ENCODE data around the gene ATP6V0B. TPM values are rescaled to one million over a fixed set of nuclear protein-coding genes. Genes with fewer than 3 reads are reported as not detected.

ATP6V0B gene
- total and polyA plus RNA-seq, 2 donors (not counting 3 experiments of a cell fraction or from before 2014, with no cell fraction given), result 110 to 325 TPM

GRCh38 chr1:43944860-43945259, 29.9 kb upstream of the ATP6V0B start:
- H3K4me1 ChIP-seq (ENCODE audit: control insufficient read depth, extremely low read depth, insufficient read depth, low read length), result peaks cover 20% of the 10 kb centered on the region
- POLR2A ChIA-PET, result no interaction called here
- H2AFZ ChIP-seq (ENCODE audit: low read depth, low read length), result no peak overlapping the region
- CTCF ChIA-PET, result interaction anchor here (1.4 to 7.2 kb wide), 3 partner anchors 11 to 181 kb away, joined by 3 to 93 read pairs (median 22); partner anchors contain the start of gene ARTN
- H4K20me1 ChIP-seq (replicated peaks; ENCODE audit: control insufficient read depth, extremely low read depth, insufficient read depth, low read length), result no peaks in the 10 kb centered on the region
- H3K9me3 ChIP-seq (replicated peaks; ENCODE audit: control insufficient read depth, insufficient read depth, low read length), result no peaks in the 10 kb centered on the region
- no peaks in the 10 kb centered on the region for H3K9me1 ChIP-seq (replicated peaks; ENCODE audit: control insufficient read depth, extremely low read depth, insufficient read depth, low read length)
- H3K36me3 ChIP-seq (ENCODE audit: control insufficient read depth in 2 of 2, extremely low read depth in 1 of 2, insufficient read depth in 2 of 2, low read length in 2 of 2), result peaks cover 0 to 3% of the 10 kb centered on the region in 2 experiments
- no peak overlapping the region for H3K4me3 ChIP-seq (replicated peaks in 1 of 3; ENCODE audit: insufficient read depth in 1 of 3, low read depth in 1 of 3, low read length in 3 of 3)
- TF ChIP-seq JUN (IDR thresholded peaks at IDR 0.05; ENCODE audit: borderline replicate concordance, insufficient read depth, insufficient read length, low read depth), result no peak
- no peak for TF ChIP-seq MYC (IDR thresholded peaks at IDR 0.05; ENCODE audit: low read depth, low read length)
- no peak for TF ChIP-seq FOS (IDR thresholded peaks at IDR 0.05; ENCODE audit: borderline replicate concordance, insufficient read depth, low read length)
- no peak for TF ChIP-seq EZH2 (IDR thresholded peaks at IDR 0.05; ENCODE audit: borderline replicate concordance, low read depth, low read length, severe bottlenecking)
- no peak for TF ChIP-seq GATA2 (IDR thresholded peaks at IDR 0.05; ENCODE audit: insufficient read depth, insufficient read length, low read depth, low read length)
- TF ChIP-seq POLR2A (IDR thresholded peaks at IDR 0.05; ENCODE audit: low read depth, low read length), result no peak
- no peak for TF ChIP-seq POLR2AphosphoS5 (IDR thresholded peaks at IDR 0.05; ENCODE audit: insufficient read depth, low read depth, low read length)
- no peak for TF ChIP-seq MAX (IDR thresholded peaks at IDR 0.05; ENCODE audit: insufficient read depth, insufficient read length)
- TF ChIP-seq CTCF (IDR thresholded peaks at IDR 0.05; ENCODE audit: extremely low read depth in 1 of 2, insufficient read depth in 1 of 2, low read depth in 1 of 2, low read length in 2 of 2), result no peak
- dilution Hi-C loops (cut with MboI; ENCODE audit: extremely low pct_ligation_motif_present, low sequenced_read_pairs), result loop anchor here (25.0 kb wide), 1 partner anchor 183 kb away; no protein-coding TSS in a partner anchor
- no peak overlapping the region for H3K9ac ChIP-seq (replicated peaks; ENCODE audit: extremely low read depth, insufficient read depth, low read length)
- no peak overlapping the region for H3K27ac ChIP-seq (ENCODE audit: insufficient read depth, low read depth, low read length)
- H3K27me3 ChIP-seq (ENCODE audit: control insufficient read depth in 2 of 2, insufficient read depth in 2 of 2, low read length in 2 of 2), result no peaks in the 10 kb centered on the region
- peaks cover 5% of the 10 kb centered on the region for H3K79me2 ChIP-seq (ENCODE audit: control insufficient read depth, insufficient read depth, low read length)
- DNase-seq (ENCODE audit: low read depth, low spot score), result no peak
- intact Hi-C loops (cut with micrococcal nuclease), result loop anchor here (5.0 kb wide), 1 partner anchor 102 kb away; no protein-coding TSS in a partner anchor
- no peak for FAIRE-seq
- BruUV-seq (replicated peaks), result no TSS peak
- no peak overlapping the region for H3K4me2 ChIP-seq (ENCODE audit: insufficient read depth, low read length)
